ENCODE data around the gene HDAC5. TPM values are rescaled to one million over a fixed set of nuclear protein-coding genes. Genes with fewer than 3 reads are reported as not detected.

The HDAC5 gene
- polyA plus RNA-seq, 1 of the 3 experiments (the other 2 are of a cell fraction) = 19.0 TPM

GRCh38 chr17:44070455-44071197 is 52.8 kb downstream of the HDAC5 start, which contains the start of gene G6PC3 (continued):
- TF ChIP-seq ZBTB33 (IDR thresholded peaks at IDR 0.05; ENCODE audit: borderline replicate concordance, low read depth) (0 out of 2 replicates have a peak, but pooled peaks have one; percentile 62), JUND (IDR thresholded peaks at IDR 0.05) (no peak), TCF12 (IDR thresholded peaks at IDR 0.05) (no peak; the same call in 1 of the 2 replicates), SMC3 (IDR thresholded peaks at IDR 0.05; ENCODE audit: low read depth, low read length) (no peak; the same call in 1 of the 2 replicates), USF1 (IDR thresholded peaks at IDR 0.05; ENCODE audit: borderline replicate concordance, low read depth) (peak; percentile 98), MXI1 (IDR thresholded peaks at IDR 0.05; ENCODE audit: low read depth, low read length) (peak; percentile 100), FOSL2 (IDR thresholded peaks at IDR 0.05; ENCODE audit: borderline replicate concordance, low read depth) (no peak), GATA2 (CRISPR knock-in tag; IDR thresholded peaks at IDR 0.05) (no peak; the same call in 1 of the 2 replicates), MEF2A (IDR thresholded peaks at IDR 0.05; ENCODE audit: borderline replicate concordance, low read depth) (no peak; the same call in 1 of the 2 replicates), RXRA (IDR thresholded peaks at IDR 0.05; ENCODE audit: borderline replicate concordance, low read depth) (no peak), POLR2AphosphoS5 (IDR thresholded peaks at IDR 0.05; ENCODE audit: low read depth, low read length) (peak; percentile 91), NFIC (IDR thresholded peaks at IDR 0.05; ENCODE audit: borderline replicate concordance) (no peak), ELF1 (IDR thresholded peaks at IDR 0.05) (peak; percentile 93), IRF3 (IDR thresholded peaks at IDR 0.05; ENCODE audit: low read depth, low read length) (no peak), TAF1 (IDR thresholded peaks at IDR 0.05; ENCODE audit: borderline replicate concordance, low read depth, low read length) (peak; percentile 74; the same call in 1 of the 2 replicates), SIN3A (IDR thresholded peaks at IDR 0.05; ENCODE audit: borderline replicate concordance, low read depth, low read length) (peak; percentile 100), USF2 (IDR thresholded peaks at IDR 0.05; ENCODE audit: borderline replicate concordance, low read depth, low read length) (peak; percentile 97), RCOR1 (IDR thresholded peaks at IDR 0.05; ENCODE audit: low read length) (peak; percentile 64), TEAD4 (IDR thresholded peaks at IDR 0.05; ENCODE audit: borderline replicate concordance, insufficient read depth) (no peak)
